Esophagus (tissue), 2 donors: ENCODE data around the gene CALN1. TPM values are rescaled to one million over a fixed set of nuclear protein-coding genes. Genes with fewer than 3 reads are reported as not detected.

Source experiments
- H3K27ac ChIP-seq, 2 donors: one replicate each; pipeline ENCODE4 v1.5.1; 2013; ENCODE audit warnings: low read depth in 2 of 2, mild to moderate bottlenecking in 2 of 2, inconsistent platforms in 1 of 2, low read length in 1 of 2, moderate library complexity in 1 of 2
- H3K27me3 ChIP-seq, 2 donors: one replicate each; pipeline ENCODE4 v1.6.1; 2013; ENCODE audit warnings: low read length in 2 of 2, control low read depth in 1 of 2, mild to moderate bottlenecking in 1 of 2; ENCODE audit not compliant: insufficient read depth in 2 of 2, control insufficient read depth in 1 of 2
- H3K36me3 ChIP-seq, 2 donors: one replicate each; pipeline ENCODE4 v1.6.1; 2013; ENCODE audit warnings: low read length in 1 of 2; ENCODE audit not compliant: control insufficient read depth in 2 of 2, insufficient read depth in 2 of 2
- H3K4me1 ChIP-seq, 2 donors: one replicate each; pipeline ENCODE4 v1.6.1; 2013; ENCODE audit warnings: low read length in 1 of 2; ENCODE audit not compliant: control insufficient read depth in 2 of 2, insufficient read depth in 2 of 2
- H3K4me3 ChIP-seq, 2 donors: one replicate each; pipeline ENCODE4 v1.5.1; 2013; ENCODE audit warnings: low read length in 2 of 2, mild to moderate bottlenecking in 2 of 2, low read depth in 1 of 2, moderate library complexity in 1 of 2
- H3K9me3 ChIP-seq, 2 donors: one replicate each; pipeline ENCODE4 v1.6.1; 2013; ENCODE audit warnings: mild to moderate bottlenecking in 2 of 2, low read depth in 1 of 2, low read length in 1 of 2, moderate library complexity in 1 of 2; ENCODE audit not compliant: control insufficient read depth in 2 of 2, insufficient read depth in 1 of 2
- WGBS, 2 donors: extraction: QIAGEN DNeasy Blood & Tissue Kit; methylation state at CpG; one replicate each; pipeline ENCODE4 v1.1.7; 2013; 5-methylcytosine and 5-hydroxymethylcytosine counted together
- polyA plus RNA-seq, 2 donors: library from polyadenylated mRNA; stranded (reverse); fragments of 200-250 nt; gene quantifications; one replicate each; pipeline ENCODE4 v1.2.3, GENCODE V29; 2013
- donor health status: healthy with polysubstance abuse.
- donor health status: Bipolar disorder and iron deficiency.

Gene CALN1
- polyA plus RNA-seq, 2 donors: 0.01 to 0.12 TPM

DNA sequence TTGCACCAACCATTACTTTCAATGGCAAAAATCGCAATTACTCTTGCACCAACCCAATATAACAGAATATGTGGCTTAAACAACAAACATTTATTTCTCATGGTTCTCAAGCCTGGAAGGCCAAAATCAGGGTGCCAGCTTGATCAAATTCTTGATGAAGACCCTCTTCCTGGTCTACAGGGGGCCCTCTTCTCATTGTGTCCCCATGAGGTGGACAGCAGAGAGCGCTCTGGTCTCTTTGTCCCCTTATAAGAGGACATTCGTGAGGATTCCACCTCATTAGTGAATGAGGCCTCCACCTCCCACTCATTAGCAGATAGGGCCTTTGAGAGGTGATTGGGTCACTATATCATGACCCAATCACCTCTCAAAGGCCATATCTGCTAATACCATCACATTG lies 120.0 kb downstream of the CALN1 start:
- no peaks in the 10 kb centered on the region for H3K36me3 ChIP-seq
- H3K4me3 ChIP-seq: no peak overlapping the region
- no peaks in the 10 kb centered on the region for H3K4me1 ChIP-seq
- H3K27me3 ChIP-seq: no peaks in the 10 kb centered on the region
- H3K27ac ChIP-seq: no peak overlapping the region
- H3K9me3 ChIP-seq: peaks cover 3% of the 10 kb centered on the region in 2 donors
- WGBS, 2 donors: 87 to 90% methylated on average over 3 of the region's 3 CpGs

GRCh38 chr7:72286519-72286918 lies 125.6 kb downstream of the CALN1 start:
- H3K9me3 ChIP-seq: peaks cover 3% of the 10 kb centered on the region in 2 donors
- no peak overlapping the region for H3K4me3 ChIP-seq
- H3K27ac ChIP-seq: no peak overlapping the region
- WGBS, 2 donors: 8 to 10% methylated on average over 1 of the region's 1 CpG
- H3K27me3 ChIP-seq: no peaks in the 10 kb centered on the region
- no peaks in the 10 kb centered on the region for H3K4me1 ChIP-seq
- no peaks in the 10 kb centered on the region for H3K36me3 ChIP-seq

DNA sequence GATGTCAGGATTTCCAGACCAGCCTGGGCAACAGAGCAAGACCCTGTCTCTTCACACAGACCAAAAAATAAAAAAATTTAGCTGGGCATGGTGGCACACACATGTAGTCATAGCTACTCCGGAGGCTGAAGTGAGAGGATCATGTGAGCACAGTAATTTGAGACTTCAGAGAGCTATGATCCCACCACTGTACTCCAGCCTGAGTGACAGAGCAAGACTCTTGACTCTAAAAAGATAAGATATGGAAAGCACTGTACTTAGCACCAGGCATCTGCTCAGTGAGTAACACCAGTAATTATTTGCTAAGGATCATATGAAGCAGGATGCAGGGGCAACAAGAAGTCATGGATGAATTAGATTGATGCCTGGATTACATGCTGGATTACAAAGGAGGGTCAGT lies 128.8 kb downstream of the CALN1 start:
- H3K9me3 ChIP-seq: no peaks in the 10 kb centered on the region
- H3K27ac ChIP-seq: no peak overlapping the region
- no peaks in the 10 kb centered on the region for H3K27me3 ChIP-seq
- no peaks in the 10 kb centered on the region for H3K4me1 ChIP-seq
- no peak overlapping the region for H3K4me3 ChIP-seq
- H3K36me3 ChIP-seq: no peaks in the 10 kb centered on the region
- WGBS, 2 donors: 86 to 95% methylated on average over 1 of the region's 1 CpG

DNA sequence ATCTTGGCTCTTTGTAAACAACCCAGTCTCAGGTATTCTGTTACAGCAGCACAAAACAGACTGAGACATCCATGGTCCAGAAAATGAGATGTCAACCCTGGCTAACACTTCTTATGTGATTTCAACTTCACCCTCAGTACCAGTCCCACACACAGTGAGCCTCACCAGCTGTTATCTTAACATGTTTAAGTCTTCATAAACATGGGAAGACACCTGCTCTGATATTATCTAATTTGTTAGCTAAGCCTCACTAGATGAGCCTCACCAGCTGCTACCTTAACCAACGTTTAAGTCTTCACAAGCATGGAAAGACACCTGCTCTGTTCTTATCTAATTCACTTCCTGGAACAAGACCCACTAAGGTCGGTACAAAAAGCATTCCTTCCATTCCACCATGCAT lies 130.8 kb downstream of the CALN1 start:
- H3K4me1 ChIP-seq: no peaks in the 10 kb centered on the region
- H3K36me3 ChIP-seq: no peaks in the 10 kb centered on the region
- no peak overlapping the region for H3K4me3 ChIP-seq
- no peaks in the 10 kb centered on the region for H3K27me3 ChIP-seq
- H3K27ac ChIP-seq: no peak overlapping the region
- H3K9me3 ChIP-seq: no peaks in the 10 kb centered on the region
- WGBS, 2 donors: 29 to 38% methylated on average over 2 of the region's 2 CpGs

DNA sequence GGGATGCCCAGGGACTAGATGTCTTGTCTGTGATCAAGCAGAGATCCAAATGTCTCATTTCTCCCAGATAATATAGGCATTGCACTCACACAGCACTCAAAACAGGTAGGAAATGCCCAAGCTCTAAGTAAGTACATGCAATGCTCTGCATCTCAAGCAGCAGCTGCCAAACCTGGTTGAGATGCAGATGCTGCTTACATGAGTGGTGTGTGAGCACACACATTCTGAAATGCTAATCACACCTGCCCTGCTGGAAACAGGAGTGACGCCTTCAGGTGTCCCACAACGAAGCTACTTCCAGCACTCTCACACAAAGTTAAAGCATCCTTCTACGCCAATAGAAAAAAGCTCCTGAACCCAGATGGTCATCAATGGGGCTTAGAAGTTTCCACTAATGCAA lies 132.9 kb downstream of the CALN1 start:
- no peaks in the 10 kb centered on the region for H3K36me3 ChIP-seq

GRCh38 chr7:72278550-72278949 lies 133.6 kb downstream of the CALN1 start:
- Histone ChIP-seq H3K9me3 (no peaks in the 10 kb centered on the region), H3K4me3 (no peak overlapping the region), H3K27me3 (no peaks in the 10 kb centered on the region), H3K4me1 (no peaks in the 10 kb centered on the region), H3K36me3 (no peaks in the 10 kb centered on the region), H3K27ac (no peak overlapping the region)
- 65% methylated on average over 8 of the region's 8 CpGs for WGBS, 2 donors

More for the DNA sequence above, 132.9 kb downstream of the CALN1 start:
- H3K4me3 ChIP-seq: no peak overlapping the region
- WGBS, 2 donors: 68 to 76% methylated on average over 3 of the region's 3 CpGs
- H3K27ac ChIP-seq: no peak overlapping the region
- no peaks in the 10 kb centered on the region for H3K27me3 ChIP-seq
- no peaks in the 10 kb centered on the region for H3K9me3 ChIP-seq
- H3K4me1 ChIP-seq: no peaks in the 10 kb centered on the region

- H3K27me3 ChIP-seq: no peaks in the 10 kb centered on the region
- 77 to 80% methylated on average over 7 of the region's 7 CpGs for WGBS, 2 donors
- no peaks in the 10 kb centered on the region for H3K4me1 ChIP-seq
- no peak overlapping the region for H3K4me3 ChIP-seq
- H3K27ac ChIP-seq: no peak overlapping the region
- no peaks in the 10 kb centered on the region for H3K9me3 ChIP-seq
- H3K36me3 ChIP-seq: no peaks in the 10 kb centered on the region
These were observed 136.6 kb downstream of the CALN1 start for GRCh38 chr7:72275382-72276070.

GRCh38 chr7:72272479-72272878 lies 139.7 kb downstream of the CALN1 start:
- H3K4me3 ChIP-seq: no peak overlapping the region
- H3K9me3 ChIP-seq: no peaks in the 10 kb centered on the region
- no peaks in the 10 kb centered on the region for H3K27me3 ChIP-seq
- 91 to 94% methylated on average over 6 of the region's 6 CpGs for WGBS, 2 donors
- H3K27ac ChIP-seq: no peak overlapping the region
- H3K4me1 ChIP-seq: no peaks in the 10 kb centered on the region
- H3K36me3 ChIP-seq: no peaks in the 10 kb centered on the region

DNA sequence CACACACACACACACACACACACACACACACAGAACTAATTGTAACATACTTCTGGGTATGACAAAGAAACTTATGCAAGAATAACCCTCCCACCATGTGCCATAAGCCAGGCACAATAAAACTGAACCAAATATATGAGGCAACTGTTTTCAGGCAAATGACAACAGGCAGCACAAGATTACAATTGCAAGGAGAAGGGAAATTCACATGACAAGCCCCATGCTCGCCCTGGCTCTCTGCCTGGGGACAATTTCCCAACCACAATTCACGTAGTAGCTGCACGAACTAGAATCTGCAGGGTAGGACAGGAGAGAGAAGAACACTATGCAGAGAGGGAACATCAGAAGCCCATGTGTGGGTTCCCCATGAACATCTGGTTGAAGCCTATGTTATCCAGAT lies 143.3 kb downstream of the CALN1 start:
- no peak overlapping the region for H3K27ac ChIP-seq
- no peak overlapping the region for H3K4me3 ChIP-seq
- H3K27me3 ChIP-seq: no peaks in the 10 kb centered on the region
- H3K9me3 ChIP-seq: no peaks in the 10 kb centered on the region
- H3K36me3 ChIP-seq: no peaks in the 10 kb centered on the region
- no peaks in the 10 kb centered on the region for H3K4me1 ChIP-seq
- 52 to 56% methylated on average over 3 of the region's 3 CpGs for WGBS, 2 donors

- H3K27ac ChIP-seq: no peak overlapping the region
- WGBS, 2 donors: 63 to 66% methylated on average over 2 of the region's 2 CpGs
These were observed 144.0 kb downstream of the CALN1 start for GRCh38 chr7:72268090-72268489.

More at GRCh38 chr7:72268090-72268489, 144.0 kb downstream of the CALN1 start:
- Histone ChIP-seq H3K9me3 (no peaks in the 10 kb centered on the region), H3K4me1 (no peaks in the 10 kb centered on the region), H3K36me3 (no peaks in the 10 kb centered on the region), H3K4me3 (no peak overlapping the region), H3K27me3 (no peaks in the 10 kb centered on the region)
